SU-DHL-6 (cell line): ENCODE data around the gene PSMC6.

Source experiments
- CTCF ChIP-seq: fragments of 200-600 bp; sonication (generic); IDR thresholded peaks from one replicate; pipeline ENCODE4 v1.5.1; 2017; ENCODE audit warnings: antibody characterized with exemption, mild to moderate bottlenecking, low read length, moderate library complexity; ENCODE audit not compliant: insufficient read depth, poor library complexity, severe bottlenecking
- EZH2phosphoT487 ChIP-seq: fragments of 200-600 bp; sonication (generic), shearing (Covaris generic); conservative IDR thresholded peaks from 2 replicates; pipeline ENCODE4 v1.6.1; 2018; ENCODE audit warnings: mild to moderate bottlenecking, antibody characterized with exemption, low read length, moderate library complexity, mixed read lengths

DNA sequence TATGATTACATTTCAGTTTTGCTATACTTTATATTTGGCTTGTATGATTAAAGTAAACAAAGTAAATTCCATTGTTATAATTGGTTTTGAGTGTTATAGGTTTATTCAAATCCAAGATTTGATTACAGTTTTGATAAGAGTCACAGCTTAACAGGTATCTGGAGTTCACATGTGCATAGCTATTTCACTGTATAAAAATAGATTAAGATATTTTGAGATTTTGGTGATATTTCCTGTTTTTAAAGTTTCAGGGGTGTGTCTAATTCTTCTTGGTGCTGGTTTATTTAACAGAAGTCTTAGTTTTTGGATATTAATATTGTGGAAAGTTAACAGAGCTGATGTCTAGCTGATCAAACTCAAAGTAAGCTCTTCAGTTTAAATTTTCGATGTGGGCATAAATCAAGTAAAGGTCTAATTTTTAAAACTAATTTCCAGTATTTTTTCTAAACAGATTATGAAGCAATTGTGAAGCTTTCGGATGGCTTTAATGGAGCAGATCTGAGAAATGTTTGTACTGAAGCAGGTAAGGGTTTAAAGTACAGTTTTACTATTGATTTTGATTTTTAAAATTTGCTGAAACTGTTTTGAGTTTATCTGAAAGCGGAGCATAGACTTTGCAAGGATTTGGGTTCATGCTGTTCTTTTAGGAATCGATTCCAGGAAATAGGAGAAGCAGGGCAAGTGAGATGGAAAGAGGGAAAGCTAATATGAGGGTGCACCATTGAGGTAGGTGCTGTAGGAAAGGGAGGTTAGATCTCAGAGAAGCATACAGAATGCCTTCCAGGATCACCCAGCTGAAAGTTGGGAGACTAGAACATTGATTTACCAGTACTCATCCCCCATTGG lies 16.7 kb downstream of the PSMC6 start:
- no peak for TF ChIP-seq CTCF
- TF ChIP-seq EZH2phosphoT487: no peak
